H1 (cell line): ENCODE measurements around the gene SSRP1.

Experiments used
- CREB1 ChIP-seq: IDR thresholded peaks from 2 replicates; pipeline ENCODE4 v1.6.1; 2012; ENCODE audit warnings: inconsistent platforms
- EZH2 ChIP-seq: fragments of 200-600 bp; sonication (generic); IDR thresholded peaks from 2 replicates; pipeline ENCODE4 v1.7.1; 2012; ENCODE audit warnings: low read depth, mild to moderate bottlenecking, moderate library complexity, low read length, inconsistent platforms; ENCODE audit not compliant: severe bottlenecking
- HDAC6 ChIP-seq: IDR thresholded peaks from one replicate; pipeline ENCODE4 v1.7.1; 2012; ENCODE audit warnings: low read depth, mild to moderate bottlenecking, inconsistent platforms, low read length, moderate library complexity
- NRF1 ChIP-seq: IDR thresholded peaks from 2 replicates; pipeline ENCODE4 v1.6.1; 2011; ENCODE audit warnings: mild to moderate bottlenecking, low read depth, low read length, improper control_type of control experiment
- POLR2A ChIP-seq, 2 experiments: IDR thresholded peaks; 1 replicate in 1 of 2; 2 replicates in 1 of 2; pipeline ENCODE4 v1.6.1; 2011; ENCODE audit warnings: low read depth in 2 of 2, low read length in 2 of 2, mild to moderate bottlenecking in 2 of 2; ENCODE audit errors: control extremely low read depth in 1 of 2
- POLR2AphosphoS5 ChIP-seq: IDR thresholded peaks from 2 replicates; pipeline ENCODE4 v1.6.1; 2011; ENCODE audit warnings: low read depth, low read length
- SIN3A ChIP-seq, 2 experiments: IDR thresholded peaks in 1 of 2; conservative IDR thresholded peaks in 1 of 2; 2 replicates each; pipeline ENCODE4 v1.6.1; 2011 to 2012; ENCODE audit warnings: low read length in 2 of 2, improper control_type of control experiment in 1 of 2, low read depth in 1 of 2, mild to moderate bottlenecking in 1 of 2
- SRF ChIP-seq: IDR thresholded peaks from 2 replicates; pipeline ENCODE4 v1.6.1; 2011; ENCODE audit warnings: mild to moderate bottlenecking, low read depth, low read length, moderate library complexity
- TCF12 ChIP-seq: IDR thresholded peaks from 2 replicates; pipeline ENCODE4 v1.6.1; 2011; ENCODE audit warnings: low read depth, mild to moderate bottlenecking, low read length
- TEAD4 ChIP-seq: IDR thresholded peaks from 2 replicates; pipeline ENCODE4 v1.6.1; 2012; ENCODE audit warnings: low read depth, low read length, inconsistent platforms, mixed read lengths
- TF ChIP-seq, protein P1 (sequence below): IDR thresholded peaks from 2 replicates; pipeline ENCODE4 v1.6.1; 2012; ENCODE audit warnings: inconsistent platforms
- TF ChIP-seq, protein P2 (sequence below), 3 experiments: IDR thresholded peaks; 1 replicate in 2 of 3; 2 replicates in 1 of 3; pipeline versions ENCODE4 v1.5.1 to v1.6.1; 2011; ENCODE audit warnings: low read length in 3 of 3, mild to moderate bottlenecking in 3 of 3, inconsistent platforms in 2 of 3, low read depth in 1 of 3, moderate library complexity in 1 of 3; ENCODE audit not compliant: insufficient read depth in 1 of 3; ENCODE audit errors: control extremely low read depth in 1 of 3
- TF ChIP-seq, protein P3 (sequence below): IDR thresholded peaks from 2 replicates; pipeline ENCODE4 v1.6.1; 2011; ENCODE audit warnings: low read length, improper control_type of control experiment

DNA sequence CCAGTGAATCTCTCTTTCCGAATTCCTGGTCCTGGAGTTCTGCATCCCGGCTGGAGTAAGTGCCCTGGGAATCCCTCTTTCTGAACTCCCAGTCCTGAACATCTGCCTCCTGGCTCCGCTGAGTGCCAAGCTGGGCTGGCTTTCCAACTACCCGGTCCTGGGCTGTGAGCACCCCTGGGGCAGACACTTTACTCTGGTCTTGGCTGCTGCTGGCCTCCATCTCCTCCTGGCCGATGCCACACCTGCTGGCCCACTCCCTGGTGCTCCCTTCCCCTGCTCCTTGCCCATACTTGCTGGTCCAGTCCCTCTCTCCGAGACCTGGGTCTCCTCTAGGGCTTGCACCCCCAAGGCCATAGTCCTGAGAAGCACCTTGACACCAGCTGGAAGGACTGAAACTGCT, 25.6 kb downstream of the SSRP1 start:
- TF ChIP-seq SRF: no peak
- no peak; the same call in 1 of the 2 replicates for TF ChIP-seq POLR2AphosphoS5
- TF ChIP-seq, protein P1, sequence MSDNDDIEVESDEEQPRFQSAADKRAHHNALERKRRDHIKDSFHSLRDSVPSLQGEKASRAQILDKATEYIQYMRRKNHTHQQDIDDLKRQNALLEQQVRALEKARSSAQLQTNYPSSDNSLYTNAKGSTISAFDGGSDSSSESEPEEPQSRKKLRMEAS: no peak
- no peak for TF ChIP-seq SIN3A (conservative IDR thresholded peaks at IDR 0.05 in 1 of 2, IDR thresholded peaks at IDR 0.05 in 1 of 2; ENCODE audit: low read depth in 1 of 2, low read length in 2 of 2)
- no peak for TF ChIP-seq TCF12
- no peak for TF ChIP-seq EZH2
- TF ChIP-seq NRF1: no peak
- TF ChIP-seq, protein P2, sequence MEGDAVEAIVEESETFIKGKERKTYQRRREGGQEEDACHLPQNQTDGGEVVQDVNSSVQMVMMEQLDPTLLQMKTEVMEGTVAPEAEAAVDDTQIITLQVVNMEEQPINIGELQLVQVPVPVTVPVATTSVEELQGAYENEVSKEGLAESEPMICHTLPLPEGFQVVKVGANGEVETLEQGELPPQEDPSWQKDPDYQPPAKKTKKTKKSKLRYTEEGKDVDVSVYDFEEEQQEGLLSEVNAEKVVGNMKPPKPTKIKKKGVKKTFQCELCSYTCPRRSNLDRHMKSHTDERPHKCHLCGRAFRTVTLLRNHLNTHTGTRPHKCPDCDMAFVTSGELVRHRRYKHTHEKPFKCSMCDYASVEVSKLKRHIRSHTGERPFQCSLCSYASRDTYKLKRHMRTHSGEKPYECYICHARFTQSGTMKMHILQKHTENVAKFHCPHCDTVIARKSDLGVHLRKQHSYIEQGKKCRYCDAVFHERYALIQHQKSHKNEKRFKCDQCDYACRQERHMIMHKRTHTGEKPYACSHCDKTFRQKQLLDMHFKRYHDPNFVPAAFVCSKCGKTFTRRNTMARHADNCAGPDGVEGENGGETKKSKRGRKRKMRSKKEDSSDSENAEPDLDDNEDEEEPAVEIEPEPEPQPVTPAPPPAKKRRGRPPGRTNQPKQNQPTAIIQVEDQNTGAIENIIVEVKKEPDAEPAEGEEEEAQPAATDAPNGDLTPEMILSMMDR (IDR thresholded peaks at IDR 0.05; ENCODE audit: control extremely low read depth in 1 of 3, insufficient read depth in 1 of 3, low read depth in 1 of 3, low read length in 3 of 3): no peak
- TF ChIP-seq POLR2A (IDR thresholded peaks at IDR 0.05; ENCODE audit: control extremely low read depth in 1 of 2, low read depth in 2 of 2, low read length in 2 of 2): no peak
- TF ChIP-seq, protein P3, sequence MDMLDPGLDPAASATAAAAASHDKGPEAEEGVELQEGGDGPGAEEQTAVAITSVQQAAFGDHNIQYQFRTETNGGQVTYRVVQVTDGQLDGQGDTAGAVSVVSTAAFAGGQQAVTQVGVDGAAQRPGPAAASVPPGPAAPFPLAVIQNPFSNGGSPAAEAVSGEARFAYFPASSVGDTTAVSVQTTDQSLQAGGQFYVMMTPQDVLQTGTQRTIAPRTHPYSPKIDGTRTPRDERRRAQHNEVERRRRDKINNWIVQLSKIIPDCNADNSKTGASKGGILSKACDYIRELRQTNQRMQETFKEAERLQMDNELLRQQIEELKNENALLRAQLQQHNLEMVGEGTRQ: no peak
- TF ChIP-seq CREB1: no peak
- no peak for TF ChIP-seq HDAC6
- TF ChIP-seq TEAD4: no peak
